HT1080 (cell line): ENCODE measurements around the gene PDCD6IP. TPM values are rescaled to one million over a fixed set of nuclear protein-coding genes. Genes with fewer than 3 reads are reported as not detected.
A peak's percentile ranks its signal among the peaks of the same experiment; 100 is the strongest.
"Not testable (repeated sequence)": the region's sequence is repeated elsewhere in the genome, so short reads cannot be mapped to it uniquely, and the experiment has no call there.

ENCODE experiments used
- DNase-seq: peaks from one replicate; pipeline ENCODE4 v3.0.0-alpha.2; 2015; ENCODE audit warnings: low read depth
- polyA plus RNA-seq, 2 experiments: library from polyadenylated mRNA; depleted of rRNA; stranded (reverse); fragments of >200 nt; gene quantifications; 2 replicates each; pipeline ENCODE4 v1.2.3, GENCODE V29; 2015
- total RNA-seq: library from RNA; depleted of rRNA; stranded (reverse); fragments of >200 nt; shearing (Covaris generic); gene quantifications from 2 replicates; pipeline ENCODE4 v1.2.3, GENCODE V29; 2014; rRNA removed

PDCD6IP gene
- total RNA-seq: 71.5 and 109 TPM in 2 replicates
- polyA plus RNA-seq (2015; cell fraction: cytosol; rRNA removed): 82.8 and 89.3 TPM in 2 replicates
- 394 and 480 TPM in 2 replicates for polyA plus RNA-seq (2015; cell fraction: nucleus; rRNA removed)

GRCh38 chr3:33798418-33799201 lies at the start of gene PDCD6IP:
TSS of gene PDCD6IP (plus strand) at chr3:33798630. CDS start at chr3:33798729, 99 bp downstream.
- peak; percentile 93 for DNase-seq

GRCh38 chr3:33749546-33750210 lies 48.8 kb upstream of the PDCD6IP start:
- no peak for DNase-seq

GRCh38 chr3:33750211-33750548 lies 48.2 kb upstream of the PDCD6IP start:
- no peak for DNase-seq

GRCh38 chr3:33751336-33751735 lies 47.1 kb upstream of the PDCD6IP start:
- DNase-seq: no peak

- not testable (repeated sequence) for DNase-seq
Observed at GRCh38 chr3:33754391-33754790, 44.0 kb upstream of the PDCD6IP start.

GRCh38 chr3:33758281-33758680 lies 40.1 kb upstream of the PDCD6IP start:
- no peak for DNase-seq

- DNase-seq: peak; percentile 48
Observed at GRCh38 chr3:33758864-33759263, 39.6 kb upstream of the PDCD6IP start.

- no peak for DNase-seq
Observed at GRCh38 chr3:33768578-33769330, 29.7 kb upstream of the PDCD6IP start.

- no peak for DNase-seq
Observed at GRCh38 chr3:33773637-33774036, 24.8 kb upstream of the PDCD6IP start.

GRCh38 chr3:33775363-33775762 lies 23.1 kb upstream of the PDCD6IP start:
- DNase-seq: no peak

GRCh38 chr3:33777996-33778395 lies 20.4 kb upstream of the PDCD6IP start:
- no peak for DNase-seq

- no peak for DNase-seq
Observed at GRCh38 chr3:33779751-33780150, 18.7 kb upstream of the PDCD6IP start.

- DNase-seq: not testable (repeated sequence)
Observed at GRCh38 chr3:33781413-33781812, 17.0 kb upstream of the PDCD6IP start.

GRCh38 chr3:33786565-33787327 lies 11.7 kb upstream of the PDCD6IP start:
- no peak for DNase-seq

GRCh38 chr3:33787328-33788009 lies 11.0 kb upstream of the PDCD6IP start:
- DNase-seq: peak; percentile 67

- DNase-seq: no peak
Observed at GRCh38 chr3:33789183-33789954, 9.1 kb upstream of the PDCD6IP start.

- DNase-seq: no peak
Observed at GRCh38 chr3:33790091-33790490, 8.3 kb upstream of the PDCD6IP start.

- peak; percentile 74 for DNase-seq
Observed at GRCh38 chr3:33791477-33792166, 6.8 kb upstream of the PDCD6IP start.
